Measurements from ENCODE around the gene ACYP2. TPM values are rescaled to one million over a fixed set of nuclear protein-coding genes. Genes with fewer than 3 reads are reported as not detected.
A peak's percentile ranks its signal among the peaks of the same experiment; 100 is the strongest.

ACYP2 gene
- total RNA-seq, 2 donors from 2014 or later: 6.3 to 10.8 TPM

DNA sequence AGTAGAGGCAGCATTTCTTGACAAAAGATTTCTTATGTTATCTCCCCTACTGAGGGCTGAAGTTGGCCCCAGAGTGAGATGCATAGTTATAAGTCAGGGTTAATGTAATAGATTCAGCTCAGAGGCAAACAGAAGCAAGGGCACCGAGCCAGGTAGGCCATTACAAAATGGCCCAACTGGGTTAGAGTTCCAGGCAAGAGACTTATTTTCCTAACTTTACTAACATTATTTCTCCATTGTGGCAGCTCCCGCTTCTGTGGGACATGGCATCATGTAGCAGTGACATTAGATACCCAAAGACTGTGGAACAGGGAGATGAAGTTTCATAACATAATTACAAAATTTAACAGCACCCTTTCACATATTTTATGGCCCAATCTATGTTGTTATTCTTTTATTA, 113.5 kb downstream of the ACYP2 start:
- no peak for ATAC-seq
- H3K27ac Mint-ChIP-seq: no peak overlapping the region
- peaks cover 0 to 8% of the 10 kb centered on the region in 2 donors for H3K9me3 Mint-ChIP-seq
- H3K36me3 Mint-ChIP-seq: peaks cover 5 to 7% of the 10 kb centered on the region in 2 donors
- DNase-seq (ENCODE audit: low spot score in 2 of 2): no peak

DNA sequence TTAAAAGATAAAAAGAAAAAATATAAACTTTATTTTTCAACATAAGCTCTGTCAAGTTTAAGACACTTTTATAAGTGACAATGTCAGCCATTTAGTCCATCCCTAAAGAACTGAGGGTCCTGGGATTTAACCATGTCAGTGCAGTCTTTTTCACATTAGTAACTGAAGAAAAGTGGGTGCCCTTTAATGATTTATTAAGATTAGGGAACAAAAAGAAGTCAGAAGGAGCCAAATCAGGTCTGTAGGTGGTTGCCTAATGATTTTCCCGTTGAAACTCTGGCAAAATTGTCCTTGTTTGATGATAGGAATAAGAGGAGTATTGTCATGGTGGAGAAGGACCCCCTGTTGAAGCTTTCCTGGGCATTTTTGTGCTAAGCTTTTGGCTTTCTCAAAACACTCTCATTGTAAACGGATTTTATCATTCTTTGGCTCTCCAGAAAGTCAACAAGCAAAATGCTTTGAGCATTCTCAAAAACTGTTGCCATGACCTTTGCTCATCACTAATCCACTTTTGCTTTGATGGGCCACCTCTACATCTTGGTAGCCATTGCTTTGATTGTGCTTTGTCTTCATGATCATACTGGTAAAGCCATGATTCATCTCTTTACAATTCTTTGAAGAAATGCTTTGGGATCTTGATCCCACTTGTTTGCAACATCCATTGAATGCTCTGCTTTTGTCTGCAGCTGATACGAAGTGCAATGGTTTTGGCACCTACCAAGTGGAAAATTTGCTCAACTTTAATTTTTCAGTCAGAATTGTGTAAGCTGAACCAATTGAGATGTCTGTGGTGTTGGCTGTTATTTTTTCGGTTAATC, 118.6 kb downstream of the ACYP2 start:
- ATAC-seq: no peak
- no peak overlapping the region for H3K27ac Mint-ChIP-seq

DNA sequence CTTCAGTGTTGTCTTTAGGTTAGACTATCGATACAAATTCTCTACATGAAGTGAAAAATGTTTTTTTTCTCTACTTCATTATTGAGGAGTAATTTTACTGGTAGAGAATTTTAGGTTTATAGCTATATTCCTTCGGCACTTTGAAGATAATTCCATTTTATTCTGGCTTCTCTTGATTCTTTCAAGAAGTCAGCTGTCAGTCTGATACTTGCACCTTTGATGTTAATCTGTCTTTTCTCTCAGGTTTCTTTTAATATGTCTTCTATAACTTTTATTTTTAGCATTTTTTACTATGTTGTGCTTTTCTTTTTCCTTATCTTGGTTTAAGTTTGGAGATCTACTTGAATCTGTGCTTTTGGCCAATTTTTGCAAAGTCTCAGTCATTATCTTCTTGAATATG, 122.0 kb downstream of the ACYP2 start:
- peaks cover 7 to 10% of the 10 kb centered on the region in 2 donors for H3K36me3 Mint-ChIP-seq
- DNase-seq (ENCODE audit: low spot score in 2 of 2) (no peak), ATAC-seq (no peak)
- H3K27ac Mint-ChIP-seq: no peak overlapping the region
- H3K9me3 Mint-ChIP-seq: peaks cover 0 to 10% of the 10 kb centered on the region in 2 donors

More for the DNA sequence above, 118.6 kb downstream of the ACYP2 start:
- Mint-ChIP-seq H3K9me3 (peaks cover 0 to 15% of the 10 kb centered on the region in 2 donors), H3K36me3 (peaks cover 12 to 15% of the 10 kb centered on the region in 2 donors)
- DNase-seq (ENCODE audit: low spot score in 2 of 2): no peak

DNA sequence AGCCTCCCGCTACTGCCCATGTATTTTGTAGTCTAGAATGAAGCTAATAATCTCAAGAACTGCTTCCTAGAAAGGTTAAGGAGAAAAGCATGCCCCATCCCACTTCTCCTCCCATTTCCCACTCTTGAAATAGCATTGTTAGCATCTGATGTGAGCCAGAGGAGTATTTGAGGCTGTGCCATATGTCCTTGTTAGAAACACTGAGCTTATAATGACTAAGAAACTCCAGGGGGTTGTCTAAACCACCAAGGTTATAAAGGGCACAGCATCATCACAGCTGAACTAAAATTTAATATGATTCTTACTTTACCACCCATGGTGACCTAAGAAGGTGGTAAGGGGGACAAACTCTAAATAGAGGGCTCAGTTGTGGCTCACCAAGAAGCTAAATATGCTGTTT, 124.0 kb downstream of the ACYP2 start:
- H3K27ac Mint-ChIP-seq: no peak overlapping the region
- H3K9me3 Mint-ChIP-seq: peaks cover 0 to 7% of the 10 kb centered on the region in 2 donors
- peaks cover 7 to 8% of the 10 kb centered on the region in 2 donors for H3K36me3 Mint-ChIP-seq
- no peak for DNase-seq (ENCODE audit: low spot score in 2 of 2)
- ATAC-seq: no peak

DNA sequence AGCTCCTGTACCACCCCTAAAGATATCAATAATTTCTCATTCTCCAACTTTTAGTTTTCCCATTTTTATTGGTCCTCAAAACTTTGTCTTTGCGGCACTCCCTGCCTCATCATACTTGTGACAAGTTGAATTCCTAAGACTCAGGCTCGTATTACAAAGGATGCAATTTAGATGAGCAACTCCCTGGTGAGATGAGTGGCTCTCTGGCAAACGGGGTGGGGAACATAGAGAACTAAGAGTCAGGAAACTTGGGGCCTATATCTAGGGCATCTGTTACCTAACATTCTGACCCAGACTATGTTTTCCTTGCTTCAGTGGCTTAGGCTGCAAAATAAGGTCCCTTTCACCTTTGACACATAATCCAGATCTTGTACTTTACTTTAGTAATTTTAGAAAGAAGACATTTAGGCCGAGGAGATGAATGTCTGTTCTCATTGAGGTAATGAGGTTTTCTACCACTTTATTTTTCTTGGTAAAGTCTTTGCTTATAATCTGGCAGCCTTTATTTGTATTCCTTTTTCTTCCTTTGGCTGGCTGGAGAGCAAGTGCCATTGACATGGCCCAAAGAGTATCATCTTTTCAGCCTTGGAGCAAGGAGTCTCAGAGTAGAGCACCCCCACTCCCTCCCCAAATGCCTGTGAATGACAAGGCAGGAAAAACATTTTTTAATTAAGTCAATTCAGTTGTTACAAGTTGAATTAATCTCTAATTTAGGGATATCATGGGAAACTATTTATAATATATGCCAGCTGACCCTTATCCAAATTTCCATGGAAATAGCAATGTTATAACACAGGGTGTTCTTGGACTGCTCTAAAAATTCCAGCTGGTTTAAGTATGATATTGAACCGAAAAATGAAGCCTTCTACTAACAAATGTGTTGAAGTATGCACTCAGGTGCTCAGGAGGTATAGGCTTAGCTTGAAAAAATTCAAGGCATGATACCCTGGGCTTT, 125.4 kb downstream of the ACYP2 start:
- H3K36me3 Mint-ChIP-seq: peaks cover 7 to 8% of the 10 kb centered on the region in 2 donors
- ATAC-seq: no peak
- peaks cover 0 to 7% of the 10 kb centered on the region in 2 donors for H3K9me3 Mint-ChIP-seq
- no peak overlapping the region for H3K27ac Mint-ChIP-seq
- no peak for DNase-seq (ENCODE audit: low spot score in 2 of 2)

DNA sequence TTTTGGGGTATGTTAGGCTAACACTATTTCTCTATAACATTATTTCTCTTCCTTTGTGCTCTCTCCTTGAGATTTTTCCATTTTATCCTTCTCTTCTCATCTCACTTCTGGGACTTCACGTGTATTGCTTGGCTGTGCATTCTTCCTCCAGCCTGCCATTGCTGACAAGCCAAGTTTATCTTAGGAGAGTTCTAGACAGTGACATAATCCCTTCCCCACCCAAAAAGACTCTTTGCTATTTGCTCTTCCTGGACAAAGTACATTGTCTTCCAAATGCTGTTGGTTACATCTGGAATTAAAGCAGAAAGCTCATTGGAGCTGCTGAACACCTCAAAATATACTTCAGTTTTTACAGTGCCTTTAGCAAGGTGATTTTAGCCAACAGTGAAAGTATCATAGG, 131.7 kb downstream of the ACYP2 start:
- Mint-ChIP-seq H3K9me3 (no peaks in the 10 kb centered on the region), H3K27ac (no peak overlapping the region), H3K36me3 (no peaks in the 10 kb centered on the region)
- ATAC-seq (no peak), DNase-seq (ENCODE audit: low spot score in 2 of 2) (no peak)

DNA sequence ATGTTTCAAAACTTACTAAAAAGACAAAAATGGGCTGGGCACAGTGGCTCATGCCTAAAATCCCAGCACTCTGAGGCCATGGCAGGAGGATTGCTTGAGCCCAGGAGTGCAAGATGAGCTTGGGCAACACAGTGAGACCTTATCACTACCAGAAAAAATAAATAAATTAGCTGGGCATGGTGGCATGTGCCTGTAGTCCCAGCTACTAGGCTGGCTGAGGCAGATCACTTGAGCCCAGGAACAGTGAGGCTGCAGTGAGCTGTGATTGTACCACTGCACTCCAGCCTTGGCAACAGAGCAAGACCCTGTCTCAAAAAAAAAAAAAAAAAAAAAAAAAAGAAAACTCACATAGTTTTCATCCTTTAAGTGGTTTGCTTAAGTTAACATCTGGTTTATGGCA, 134.2 kb downstream of the ACYP2 start:
- Mint-ChIP-seq H3K9me3 (no peaks in the 10 kb centered on the region), H3K36me3 (peaks cover 0 to 6% of the 10 kb centered on the region in 2 donors), H3K27ac (no peak overlapping the region)
- no peak for DNase-seq (ENCODE audit: low spot score in 2 of 2)
- ATAC-seq: no peak

DNA sequence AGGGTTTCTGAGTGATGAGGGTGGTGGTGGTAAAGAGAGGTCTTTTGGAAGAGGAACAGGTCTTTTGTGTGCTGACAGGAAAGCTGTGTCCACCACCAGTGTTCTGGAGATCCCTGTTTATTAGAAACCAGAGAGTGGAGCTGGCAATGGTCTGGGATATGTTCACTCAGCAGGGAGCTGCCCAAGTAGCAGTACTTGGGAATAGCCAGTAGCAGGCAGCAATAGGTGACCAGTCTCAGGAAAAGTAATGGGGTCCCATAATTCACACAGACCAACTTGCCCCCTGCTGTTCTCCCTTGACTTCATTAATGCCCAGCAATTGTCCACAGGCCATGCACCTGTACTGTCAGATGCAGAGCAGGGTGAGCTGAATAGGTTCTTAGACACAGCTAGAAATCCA, 138.8 kb downstream of the ACYP2 start:
- ATAC-seq: no peak
- peaks cover 0 to 6% of the 10 kb centered on the region in 2 donors for H3K36me3 Mint-ChIP-seq
- no peaks in the 10 kb centered on the region for H3K9me3 Mint-ChIP-seq
- H3K27ac Mint-ChIP-seq: peak overlapping the region in 1 of 2 donors; percentile 73
- DNase-seq (ENCODE audit: low spot score in 2 of 2): no peak

DNA sequence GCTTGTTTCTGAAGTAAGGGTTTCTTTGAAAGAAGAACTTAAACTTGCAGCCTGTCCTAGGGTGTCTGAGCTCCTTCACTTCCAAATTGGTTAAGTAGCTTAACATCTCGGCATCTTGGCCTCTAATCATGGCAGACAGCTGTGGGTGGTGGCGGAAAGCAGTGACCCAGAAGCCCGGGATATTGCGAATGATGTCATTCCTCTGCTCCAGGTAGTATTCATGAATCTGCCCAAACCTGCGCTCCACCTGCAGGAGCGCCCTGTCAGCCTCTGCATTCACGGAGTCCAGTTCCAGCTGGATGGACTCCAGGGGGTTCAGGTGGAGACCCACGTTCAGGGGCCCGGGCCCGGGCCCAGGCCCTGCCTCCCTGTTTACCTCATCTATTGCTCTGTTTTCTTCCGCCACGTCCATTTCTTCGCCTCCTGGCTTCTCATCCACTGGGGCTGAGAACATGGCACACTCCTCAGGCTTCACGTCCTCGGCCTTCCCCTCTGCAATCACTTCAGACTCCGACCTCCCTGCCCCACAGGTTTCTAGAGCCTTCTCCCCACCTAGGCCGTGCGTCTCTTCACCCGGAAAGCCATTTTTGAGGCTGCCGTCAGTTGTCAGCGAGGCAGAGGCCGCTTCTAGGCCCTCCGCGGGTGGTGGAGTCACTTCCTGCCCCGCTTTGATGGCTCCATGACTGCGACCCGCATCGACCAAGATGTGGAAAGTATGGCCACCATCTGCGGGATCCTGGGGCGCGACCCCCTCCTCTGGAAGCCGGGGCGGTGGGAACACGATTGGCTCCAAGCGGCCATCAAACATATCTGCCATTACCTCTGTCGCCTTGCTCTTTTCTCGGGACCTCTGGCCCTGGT, 140.0 kb downstream of the ACYP2 start:
- no peak for ATAC-seq
- H3K9me3 Mint-ChIP-seq: no peaks in the 10 kb centered on the region
- no peak for DNase-seq (ENCODE audit: low spot score in 2 of 2)
- H3K27ac Mint-ChIP-seq: no peak overlapping the region
- peaks cover 0 to 6% of the 10 kb centered on the region in 2 donors for H3K36me3 Mint-ChIP-seq

DNA sequence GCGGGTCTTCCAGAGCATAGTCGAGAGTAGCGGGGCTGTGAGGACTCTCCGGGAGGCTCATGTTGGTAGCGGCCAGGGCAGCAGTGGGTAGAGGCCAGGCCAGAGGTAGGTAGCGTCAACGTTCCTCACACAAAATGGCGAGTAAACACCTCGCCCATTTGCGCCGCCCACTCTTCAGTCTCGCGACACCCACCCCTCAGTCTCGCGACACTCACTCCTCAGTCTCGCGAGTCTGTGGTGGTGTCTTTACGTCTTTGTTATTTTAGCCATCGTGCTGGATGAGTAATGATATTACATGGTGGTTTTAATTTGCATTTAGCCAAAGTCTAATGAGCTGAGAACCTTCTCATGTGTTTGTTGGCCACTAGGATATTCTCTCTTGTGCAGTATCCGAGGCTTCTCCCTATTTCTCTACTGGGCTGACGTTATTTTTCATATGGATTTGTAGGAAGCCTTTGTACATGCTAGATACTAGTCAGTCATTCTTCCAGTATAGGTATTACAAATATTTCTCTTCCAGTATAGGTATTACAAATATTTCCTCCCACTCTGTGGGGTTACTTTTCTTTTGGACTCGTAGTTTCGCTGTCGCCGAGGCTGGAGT, 140.8 kb downstream of the ACYP2 start, which contains the start of gene TSPYL6:
TSPYL6 (minus strand) TSS at position 139 of the 604 bp plus-strand sequence; CDS start at position 61, 78 bp downstream.
- H3K27ac Mint-ChIP-seq: no peak within 1 kb of the TSS
- peaks cover 0 to 6% of the 10 kb centered on the region in 2 donors for H3K36me3 Mint-ChIP-seq
- no peaks in the 10 kb centered on the region for H3K9me3 Mint-ChIP-seq
- ATAC-seq (no peak), DNase-seq (ENCODE audit: low spot score in 2 of 2) (no peak)

DNA sequence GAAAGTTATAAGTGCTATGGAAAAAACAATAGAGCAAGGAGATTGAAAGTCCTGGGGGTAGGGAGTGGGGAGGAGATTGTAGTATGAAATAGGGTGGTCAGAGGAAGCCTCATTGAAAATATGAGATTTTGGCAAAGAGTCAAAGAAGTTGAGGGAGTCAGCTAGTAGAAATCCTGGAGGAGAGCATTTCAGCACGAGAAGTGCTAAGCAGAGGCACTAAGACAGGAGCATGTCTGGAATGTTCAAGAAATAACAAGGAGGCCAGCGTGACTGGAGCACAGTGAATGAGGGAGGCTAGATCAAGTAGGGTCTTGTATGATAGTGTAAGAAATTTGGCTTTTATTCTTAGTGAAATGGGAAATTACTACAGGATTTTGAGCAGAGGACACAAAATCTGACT, 142.8 kb downstream of the ACYP2 start:
- H3K9me3 Mint-ChIP-seq: peaks cover 0 to 4% of the 10 kb centered on the region in 2 donors

DNA sequence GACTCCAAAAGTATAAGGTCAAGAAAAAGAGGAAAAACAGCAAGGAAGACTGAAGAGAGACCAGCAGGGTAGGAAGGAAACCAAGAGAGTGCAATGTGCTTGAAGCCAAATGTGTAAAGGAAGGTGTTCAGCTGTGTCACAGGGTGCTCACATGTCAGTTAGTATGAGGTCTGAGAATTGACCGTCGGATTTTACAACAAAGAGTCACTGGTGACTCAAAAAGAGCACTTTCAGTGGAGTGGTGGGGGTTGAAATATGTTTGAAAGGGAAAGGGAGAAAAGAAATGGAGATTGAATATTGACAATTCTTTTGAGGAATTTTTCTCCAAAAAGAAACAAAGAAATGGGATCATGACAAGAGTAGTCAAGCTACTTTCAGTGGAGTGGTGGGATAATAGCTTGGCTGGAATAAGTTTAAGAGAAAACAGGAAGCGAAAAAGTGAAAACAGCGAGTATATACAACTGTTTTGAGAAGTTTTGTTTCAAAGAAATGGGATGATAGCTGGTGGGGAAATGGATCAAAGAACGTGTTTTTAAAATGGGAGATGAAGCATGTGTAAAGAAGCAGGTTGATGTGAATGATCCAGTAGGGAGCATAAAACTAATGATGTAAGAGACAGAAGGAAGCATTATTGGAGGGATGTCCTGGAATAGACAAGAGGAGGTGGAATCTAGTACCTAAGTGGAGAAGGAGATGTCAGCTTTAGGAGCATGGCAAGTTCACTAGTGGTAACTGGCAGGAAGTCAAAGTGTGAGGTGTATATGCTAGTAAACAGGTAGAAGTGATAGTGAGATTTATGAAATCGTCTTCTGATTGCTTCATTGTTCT, 144.2 kb downstream of the ACYP2 start:
- Mint-ChIP-seq H3K36me3 (peaks cover 5 to 6% of the 10 kb centered on the region in 2 donors), H3K27ac (no peak overlapping the region), H3K9me3 (peaks cover 0 to 8% of the 10 kb centered on the region in 2 donors)
- DNase-seq (ENCODE audit: low spot score in 2 of 2): no peak
- peak in 1 of 2 donors; percentile 58 for ATAC-seq

More for the DNA sequence above, 142.8 kb downstream of the ACYP2 start:
- Mint-ChIP-seq H3K36me3 (peaks cover 0 to 6% of the 10 kb centered on the region in 2 donors), H3K27ac (no peak overlapping the region)
- ATAC-seq (no peak), DNase-seq (ENCODE audit: low spot score in 2 of 2) (no peak)

DNA sequence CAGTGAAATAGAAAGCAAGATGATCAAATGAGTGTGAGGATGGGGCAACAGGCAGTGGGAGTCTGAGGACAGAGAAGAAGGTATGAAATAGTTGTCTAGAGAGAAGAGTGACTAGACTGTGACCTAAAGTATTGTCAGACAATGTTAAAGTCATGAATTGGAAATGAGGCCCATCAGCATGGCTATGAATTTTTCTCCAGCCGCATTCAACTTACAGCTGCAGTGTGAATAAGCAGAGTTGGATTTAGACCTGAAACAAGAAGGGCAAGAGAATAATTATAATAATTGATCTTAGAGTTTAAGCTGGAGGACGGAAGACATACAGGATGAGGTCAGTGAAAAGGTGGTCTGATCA, 144.8 kb downstream of the ACYP2 start:
- DNase-seq (ENCODE audit: low spot score in 2 of 2): no peak
- H3K9me3 Mint-ChIP-seq: peaks cover 0 to 10% of the 10 kb centered on the region in 2 donors

DNA sequence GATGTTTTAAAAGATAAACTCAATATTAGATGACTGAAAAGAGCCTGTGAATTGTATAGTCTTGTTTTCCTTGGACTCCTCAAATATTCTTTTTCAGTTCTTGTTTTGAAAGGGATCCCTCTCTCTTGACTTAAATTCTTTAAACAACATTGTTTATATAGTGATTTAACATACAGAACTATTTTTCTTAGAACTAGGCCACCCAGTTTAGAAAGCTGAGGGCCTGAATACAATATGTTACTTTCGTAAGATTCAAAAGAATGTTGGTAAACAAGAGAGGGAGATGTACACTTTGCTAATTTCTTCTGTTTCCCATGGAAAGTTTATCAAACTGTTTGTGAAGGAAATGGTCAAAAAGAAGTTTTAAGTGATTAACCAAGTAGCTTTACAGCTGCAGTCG, 146.1 kb downstream of the ACYP2 start:
- peaks cover 6 to 13% of the 10 kb centered on the region in 2 donors for H3K36me3 Mint-ChIP-seq
- DNase-seq (ENCODE audit: low spot score in 2 of 2) (no peak), ATAC-seq (no peak)
- H3K27ac Mint-ChIP-seq: no peak overlapping the region
- peaks cover 0 to 10% of the 10 kb centered on the region in 2 donors for H3K9me3 Mint-ChIP-seq

More for the DNA sequence above, 144.8 kb downstream of the ACYP2 start:
- peaks cover 6 to 10% of the 10 kb centered on the region in 2 donors for H3K36me3 Mint-ChIP-seq
- ATAC-seq: no peak
- H3K27ac Mint-ChIP-seq: no peak overlapping the region
